Fibroblast of pulmonary artery (primary cell): ENCODE results near the gene TRIM17.

Experiments used
- DNase-seq: peaks from one replicate; pipeline ENCODE4 v3.0.0-alpha.2; 2010; ENCODE audit warnings: low read depth
- H3K4me3 ChIP-seq: replicated peaks from 2 replicates; pipeline ENCODE4 v1.5.1; 2011; ENCODE audit warnings: low read depth, mild to moderate bottlenecking, control low read depth, low read length, moderate library complexity
- TF ChIP-seq, protein P1 (sequence below): IDR thresholded peaks from 2 replicates; pipeline ENCODE4 v1.5.1; 2011; ENCODE audit warnings: mild to moderate bottlenecking, control low read depth, low read length, inconsistent platforms; ENCODE audit errors: missing control alignments

TRIM17 gene

DNA sequence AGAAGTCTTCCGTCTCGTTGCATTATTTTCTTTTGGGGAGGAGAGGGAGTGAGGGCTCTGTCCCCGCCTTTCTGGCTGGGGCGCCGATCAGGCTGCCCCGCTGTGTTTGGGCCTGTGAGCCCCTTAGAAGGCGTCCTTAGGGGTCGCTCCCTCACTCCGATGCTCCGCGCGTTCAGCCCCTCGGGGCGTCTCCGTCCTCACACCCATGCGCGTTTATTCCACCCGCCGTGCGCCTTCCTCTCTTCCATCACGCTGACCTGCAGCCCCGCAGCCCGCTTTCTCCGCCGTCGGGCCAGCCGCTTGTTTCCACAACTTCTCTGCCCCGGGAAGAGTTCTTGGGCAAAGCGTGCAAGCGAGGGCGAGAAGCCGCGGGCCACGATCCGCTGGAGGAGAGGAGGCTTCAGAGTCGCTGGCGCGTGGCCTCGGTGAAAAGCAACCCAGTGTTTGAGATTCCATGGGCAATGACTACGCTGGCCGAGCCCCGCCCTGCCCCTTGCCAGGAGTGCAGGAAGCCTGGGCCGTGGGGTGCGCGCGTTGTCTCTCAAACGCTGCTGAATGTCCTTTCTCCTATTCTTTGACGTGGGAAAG, 37.7 kb downstream of the TRIM17 start:
- DNase-seq: no peak
- TF ChIP-seq, protein P1, sequence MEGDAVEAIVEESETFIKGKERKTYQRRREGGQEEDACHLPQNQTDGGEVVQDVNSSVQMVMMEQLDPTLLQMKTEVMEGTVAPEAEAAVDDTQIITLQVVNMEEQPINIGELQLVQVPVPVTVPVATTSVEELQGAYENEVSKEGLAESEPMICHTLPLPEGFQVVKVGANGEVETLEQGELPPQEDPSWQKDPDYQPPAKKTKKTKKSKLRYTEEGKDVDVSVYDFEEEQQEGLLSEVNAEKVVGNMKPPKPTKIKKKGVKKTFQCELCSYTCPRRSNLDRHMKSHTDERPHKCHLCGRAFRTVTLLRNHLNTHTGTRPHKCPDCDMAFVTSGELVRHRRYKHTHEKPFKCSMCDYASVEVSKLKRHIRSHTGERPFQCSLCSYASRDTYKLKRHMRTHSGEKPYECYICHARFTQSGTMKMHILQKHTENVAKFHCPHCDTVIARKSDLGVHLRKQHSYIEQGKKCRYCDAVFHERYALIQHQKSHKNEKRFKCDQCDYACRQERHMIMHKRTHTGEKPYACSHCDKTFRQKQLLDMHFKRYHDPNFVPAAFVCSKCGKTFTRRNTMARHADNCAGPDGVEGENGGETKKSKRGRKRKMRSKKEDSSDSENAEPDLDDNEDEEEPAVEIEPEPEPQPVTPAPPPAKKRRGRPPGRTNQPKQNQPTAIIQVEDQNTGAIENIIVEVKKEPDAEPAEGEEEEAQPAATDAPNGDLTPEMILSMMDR: no peak
- peak overlapping the region; percentile 61 for H3K4me3 ChIP-seq

DNA sequence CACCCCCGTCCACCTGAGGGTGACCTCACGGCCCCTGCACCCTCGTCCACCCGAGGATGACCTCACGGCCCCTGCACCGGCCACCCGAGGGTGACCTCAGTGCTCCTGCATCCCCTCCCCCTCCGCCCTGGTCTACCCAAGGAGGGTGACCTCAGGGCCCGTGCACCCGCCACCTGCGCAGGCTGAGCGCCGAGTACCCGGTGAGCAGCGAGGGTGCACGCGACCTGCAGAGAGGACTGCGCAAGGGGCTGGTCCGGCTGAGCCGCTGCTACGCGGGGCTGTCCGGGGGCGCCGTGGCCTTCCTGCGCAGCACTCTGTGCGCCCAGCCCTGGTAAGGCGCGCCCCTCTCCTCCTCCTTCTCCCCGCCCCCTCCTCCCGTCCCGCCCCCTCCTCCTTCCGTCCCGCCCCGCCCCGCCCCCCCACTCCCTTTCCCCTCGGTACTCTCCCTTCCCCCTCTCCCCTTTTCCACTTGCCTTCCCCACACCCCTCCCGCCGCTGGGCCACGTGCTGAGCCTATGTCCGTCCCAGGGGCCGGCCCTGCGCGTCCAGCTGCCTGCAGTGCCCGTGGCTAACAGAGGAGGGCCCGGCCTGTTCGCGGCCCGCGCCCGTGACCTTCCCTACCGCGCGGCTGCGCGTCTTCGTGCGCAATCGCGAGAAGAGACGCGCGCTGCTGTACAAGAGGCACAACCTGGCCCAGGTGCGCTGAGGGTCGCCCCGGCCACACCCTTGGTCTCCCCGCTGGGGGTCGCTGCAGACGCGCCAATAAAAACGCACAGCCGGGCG, 38.4 kb downstream of the TRIM17 start:
- TF ChIP-seq, protein P1: peak; percentile 46
- peak overlapping the region; percentile 61 for H3K4me3 ChIP-seq
- DNase-seq: peak; percentile 87

DNA sequence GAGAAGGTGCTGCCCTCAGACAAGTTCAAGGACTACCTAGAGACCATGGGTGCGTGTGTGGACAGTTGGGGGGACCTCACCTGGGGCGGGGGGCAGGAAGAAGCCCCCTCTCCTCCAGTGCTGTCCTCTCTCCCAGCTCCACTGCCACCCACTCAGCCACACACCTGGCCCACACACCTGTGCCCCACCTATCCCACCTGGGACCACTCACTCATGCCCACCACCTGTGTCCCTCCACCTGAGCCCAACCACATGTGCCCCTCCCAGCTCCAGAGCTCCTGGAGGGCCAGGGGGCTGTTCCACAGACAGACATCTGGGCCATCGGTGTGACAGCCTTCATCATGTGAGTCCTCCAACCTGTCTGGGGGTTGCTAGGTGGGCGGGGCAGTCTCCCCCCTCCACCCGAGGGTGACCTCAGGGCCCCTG, 39.0 kb downstream of the TRIM17 start:
- TF ChIP-seq, protein P1: no peak
- no peak overlapping the region for H3K4me3 ChIP-seq
- no peak for DNase-seq

DNA sequence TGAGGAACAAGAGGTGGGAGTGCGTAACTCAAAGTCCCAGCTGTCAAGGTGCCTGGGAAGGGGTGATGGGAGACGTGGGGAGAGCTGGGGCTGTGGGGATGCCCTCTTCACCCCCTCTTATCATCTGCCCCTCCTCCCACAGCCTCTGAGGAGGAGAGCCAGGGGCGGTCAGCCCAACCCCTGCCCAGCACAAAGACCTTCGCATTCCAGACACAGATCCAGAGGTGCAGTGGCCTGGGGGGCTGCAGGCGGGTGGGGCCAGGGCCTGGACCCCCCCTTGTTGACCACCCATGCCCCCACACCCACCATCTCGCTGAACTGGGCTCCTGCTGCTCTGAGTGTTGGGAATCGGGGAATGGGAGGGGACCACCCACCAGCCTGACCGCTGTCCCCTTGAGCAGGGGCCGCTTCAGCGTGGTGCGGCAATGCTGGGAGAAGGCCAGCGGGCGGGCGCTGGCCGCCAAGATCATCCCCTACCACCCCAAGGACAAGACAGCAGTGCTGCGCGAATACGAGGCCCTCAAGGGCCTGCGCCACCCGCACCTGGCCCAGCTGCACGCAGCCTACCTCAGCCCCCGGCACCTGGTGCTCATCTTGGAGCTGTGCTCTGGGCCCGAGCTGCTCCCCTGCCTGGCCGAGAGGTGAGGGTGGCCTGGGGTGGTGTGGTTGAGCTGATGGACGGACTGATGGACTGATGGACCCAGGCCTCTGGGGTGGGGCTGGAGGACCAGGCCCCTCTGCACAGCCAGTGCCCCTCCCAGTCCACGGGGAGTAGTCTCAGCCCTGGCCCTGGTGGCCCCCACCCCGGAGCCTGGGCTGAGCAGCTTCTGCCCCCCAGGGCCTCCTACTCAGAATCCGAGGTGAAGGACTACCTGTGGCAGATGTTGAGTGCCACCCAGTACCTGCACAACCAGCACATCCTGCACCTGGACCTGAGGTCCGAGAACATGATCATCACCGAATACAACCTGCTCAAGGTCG, 39.7 kb downstream of the TRIM17 start:
- no peak overlapping the region for H3K4me3 ChIP-seq
- TF ChIP-seq, protein P1: no peak
- DNase-seq: no peak

DNA sequence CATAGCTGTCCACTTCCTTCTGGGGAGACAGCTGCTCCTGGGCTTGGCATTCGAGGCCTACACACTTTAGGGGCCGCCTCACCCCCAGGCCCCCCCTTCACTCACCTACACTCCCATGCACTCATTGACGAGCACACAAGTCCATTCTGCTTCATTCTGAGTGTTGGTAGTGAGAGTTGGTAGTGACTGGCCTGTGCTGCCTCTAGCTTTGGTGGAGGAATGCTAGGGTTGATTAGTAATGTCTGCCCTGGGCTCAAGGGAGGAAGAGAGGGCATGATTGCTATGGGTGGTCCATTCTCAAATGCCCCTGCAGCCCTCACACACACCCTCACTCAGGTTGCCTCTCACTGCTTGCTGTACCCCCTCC, 40.4 kb downstream of the TRIM17 start:
- TF ChIP-seq, protein P1: no peak
- H3K4me3 ChIP-seq: no peak overlapping the region
- DNase-seq: peak; percentile 41

DNA sequence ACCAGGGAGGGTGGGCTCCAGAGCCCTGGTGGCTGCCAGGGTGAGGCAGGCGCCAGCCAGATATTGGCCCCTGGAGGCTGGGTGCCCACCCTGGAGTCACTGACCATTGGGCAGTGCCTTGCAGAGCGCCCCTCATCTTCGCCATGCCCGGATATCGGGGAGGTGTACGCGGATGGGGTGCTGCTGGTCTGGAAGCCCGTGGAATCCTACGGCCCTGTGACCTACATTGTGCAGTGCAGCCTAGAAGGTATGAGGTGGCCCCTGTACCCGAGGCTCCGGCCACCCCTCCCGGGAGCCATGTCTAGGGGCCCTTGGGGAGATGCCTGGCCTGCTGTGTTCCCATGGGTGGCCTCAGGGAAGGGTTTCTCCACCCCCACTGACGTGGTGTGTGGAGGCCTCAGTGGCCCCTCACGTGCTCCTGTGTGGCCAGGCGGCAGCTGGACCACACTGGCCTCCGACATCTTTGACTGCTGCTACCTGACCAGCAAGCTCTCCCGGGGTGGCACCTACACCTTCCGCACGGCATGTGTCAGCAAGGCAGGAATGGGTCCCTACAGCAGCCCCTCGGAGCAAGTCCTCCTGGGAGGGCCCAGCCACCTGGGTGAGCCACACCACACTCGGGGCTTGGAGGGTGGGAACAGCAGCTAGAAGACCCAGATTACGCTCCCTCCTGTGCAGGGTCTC, 40.9 kb downstream of the TRIM17 start:
- TF ChIP-seq, protein P1: no peak
- no peak overlapping the region for H3K4me3 ChIP-seq
- no peak for DNase-seq
